Calu3 (cell line): Measurements from ENCODE around the gene PPFIBP2. TPM values are rescaled to one million over a fixed set of nuclear protein-coding genes. Genes with fewer than 3 reads are reported as not detected.

Source experiments
- Bru-seq: library from RNA; stranded (reverse); fragments of 400-500 nt; gene quantifications from one replicate; lab custom pipeline; 2021; lab: Mats Ljungman, UMichigan
- BruChase-seq, 2 experiments: library from RNA; stranded (reverse); fragments of 400-500 nt; gene quantifications; one replicate each; lab custom pipeline; 2021; lab: Mats Ljungman, UMichigan
- BruUV-seq: library from RNA; stranded (reverse); fragments of 400-500 nt; replicated peaks from 2 replicates; lab custom pipeline; 2021; lab: Mats Ljungman, UMichigan
- CTCF ChIA-PET: fragments of 300-600 bp; sonication (Branson Sonifier 250); formaldehyde crosslinking; loops from one replicate; lab custom pipeline; 2022; ENCODE audit warnings: antibody characterized with exemption; lab: Charles Lee
- DNase-seq: peaks from one replicate; pipeline ENCODE4 v3.0.0; 2022
- H3K27ac Mint-ChIP-seq: one replicate; pipeline ENCODE4 v1.8.0; 2022; ENCODE audit warnings: mixed read lengths; ENCODE audit not compliant: unreplicated experiment
- H3K27me3 Mint-ChIP-seq: one replicate; pipeline ENCODE4 v1.8.0; 2022; ENCODE audit warnings: mixed read lengths; ENCODE audit not compliant: unreplicated experiment
- H3K36me3 Mint-ChIP-seq: one replicate; pipeline ENCODE4 v1.8.0; 2022; ENCODE audit warnings: mild to moderate bottlenecking, moderate library complexity, mixed read lengths; ENCODE audit not compliant: insufficient read depth, unreplicated experiment
- H3K4me1 Mint-ChIP-seq: one replicate; pipeline ENCODE4 v1.8.0; 2022; ENCODE audit warnings: mild to moderate bottlenecking, low read depth, mixed read lengths; ENCODE audit not compliant: unreplicated experiment
- H3K4me3 Mint-ChIP-seq: one replicate; pipeline ENCODE4 v1.8.0; 2022; ENCODE audit warnings: mild to moderate bottlenecking, low read depth, moderate library complexity, mixed read lengths; ENCODE audit not compliant: unreplicated experiment
- H3K9me3 Mint-ChIP-seq: one replicate; pipeline ENCODE4 v1.8.0; 2022; ENCODE audit warnings: low read depth, mixed read lengths; ENCODE audit not compliant: unreplicated experiment
- intact Hi-C: fragments of 100-400 bp; cut with micrococcal nuclease; formaldehyde crosslinking; loops from one replicate; pipeline ENCODE4 v1.10.0; 2022; ENCODE audit not compliant: unreplicated experiment
- long read RNA-seq: library from polyadenylated mRNA; stranded (forward); transcript quantifications from one replicate; pipeline ENCODE4 v2.0.0, GENCODE V29; 2022
- total RNA-seq: library from RNA; stranded (reverse); gene quantifications from 2 replicates; pipeline ENCODE4 v1.2.3, GENCODE V29; 2022
- TF ChIP-seq, protein P1 (sequence below): fragments of 200-600 bp; IDR thresholded peaks from one replicate; pipeline ENCODE4 v1.8.0; 2022; ENCODE audit warnings: antibody characterized with exemption; ENCODE audit not compliant: unreplicated experiment

Gene PPFIBP2
- total RNA-seq, result 28.5 and 51.8 TPM in 2 replicates
- percentile 67 among the genes with signal in this experiment for Bru-seq, nascent RNA
- BruChase-seq, experiment 1, labeled RNA remaining after a 6-hour chase, result percentile 45 among the genes with signal in this experiment
- percentile 42 among the genes with signal in this experiment for BruChase-seq, experiment 2, labeled RNA remaining after a 2-hour chase
- long read RNA-seq, transcript PPFIBP2-216 (20 exons, 2,965 nt), result major isoform, 31 of 66 reads
- long read RNA-seq, partial matches to known transcripts, result 0 of 66 reads
- long read RNA-seq, other reads (novel, unspliced or antisense), result 29 of 66 reads

DNA sequence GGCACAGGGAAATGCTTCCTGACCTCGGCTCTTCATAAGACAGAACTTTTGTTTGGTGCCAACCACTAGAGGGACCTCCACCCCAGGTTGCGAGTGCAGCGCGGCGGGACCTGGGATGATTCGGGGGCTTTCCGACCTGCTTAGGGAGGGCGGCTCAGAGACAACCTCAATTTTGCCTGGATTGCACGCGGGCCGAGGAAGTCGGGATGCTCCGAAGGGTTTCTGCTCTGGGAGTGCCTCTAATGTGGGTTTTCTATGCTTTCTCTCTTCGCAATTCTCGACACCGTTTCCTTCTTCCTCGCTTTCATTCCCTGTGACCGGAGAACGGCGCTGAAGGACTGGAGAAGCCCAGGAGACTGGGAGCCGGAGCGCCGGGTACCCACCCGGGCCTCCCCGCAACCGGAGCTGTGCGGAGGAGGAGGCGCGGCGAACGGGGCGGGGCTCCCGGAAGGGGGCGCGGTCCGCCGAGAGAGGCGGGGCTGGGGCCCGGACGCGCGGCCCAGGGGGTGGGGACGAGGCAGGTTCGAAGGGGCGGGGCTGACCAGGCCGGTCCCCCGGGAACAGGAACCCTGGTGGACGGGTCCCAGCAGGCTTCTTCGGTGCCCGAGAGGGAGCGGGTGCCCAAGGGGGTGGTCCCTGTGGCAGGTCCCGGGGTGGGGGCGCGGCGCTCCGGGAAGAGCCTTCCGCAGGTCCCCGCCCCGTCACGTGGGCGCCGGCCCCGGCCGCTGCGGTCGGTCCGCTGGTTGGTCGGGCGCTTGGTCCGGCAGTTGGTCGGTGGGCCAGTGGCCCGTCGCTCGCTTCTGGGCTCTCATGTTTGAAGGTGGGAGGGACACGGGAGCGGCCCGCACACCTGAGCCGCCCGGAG, at the start of gene PPFIBP2:
Gene PPFIBP2, plus strand, starts transcription at position 766 of the 865 bp plus-strand sequence. CDS start 35,477 bp downstream, outside the sequence.
- H3K9me3 Mint-ChIP-seq, result peaks cover under 1% of the 10 kb centered on the region
- intact Hi-C loops, result loop anchor here (1.0 to 5.0 kb wide), 2 partner anchors 154 to 175 kb away; no protein-coding TSS in a partner anchor
- CTCF ChIA-PET, result interaction anchor here (0.6 to 2.5 kb wide), 5 partner anchors 17 to 181 kb away, joined by 3 to 13 read pairs (median 3); no protein-coding TSS in a partner anchor
- no peak within 1 kb of the TSS for H3K27ac Mint-ChIP-seq
- TF ChIP-seq, protein P1, sequence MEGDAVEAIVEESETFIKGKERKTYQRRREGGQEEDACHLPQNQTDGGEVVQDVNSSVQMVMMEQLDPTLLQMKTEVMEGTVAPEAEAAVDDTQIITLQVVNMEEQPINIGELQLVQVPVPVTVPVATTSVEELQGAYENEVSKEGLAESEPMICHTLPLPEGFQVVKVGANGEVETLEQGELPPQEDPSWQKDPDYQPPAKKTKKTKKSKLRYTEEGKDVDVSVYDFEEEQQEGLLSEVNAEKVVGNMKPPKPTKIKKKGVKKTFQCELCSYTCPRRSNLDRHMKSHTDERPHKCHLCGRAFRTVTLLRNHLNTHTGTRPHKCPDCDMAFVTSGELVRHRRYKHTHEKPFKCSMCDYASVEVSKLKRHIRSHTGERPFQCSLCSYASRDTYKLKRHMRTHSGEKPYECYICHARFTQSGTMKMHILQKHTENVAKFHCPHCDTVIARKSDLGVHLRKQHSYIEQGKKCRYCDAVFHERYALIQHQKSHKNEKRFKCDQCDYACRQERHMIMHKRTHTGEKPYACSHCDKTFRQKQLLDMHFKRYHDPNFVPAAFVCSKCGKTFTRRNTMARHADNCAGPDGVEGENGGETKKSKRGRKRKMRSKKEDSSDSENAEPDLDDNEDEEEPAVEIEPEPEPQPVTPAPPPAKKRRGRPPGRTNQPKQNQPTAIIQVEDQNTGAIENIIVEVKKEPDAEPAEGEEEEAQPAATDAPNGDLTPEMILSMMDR, result peak; percentile 88
- H3K36me3 Mint-ChIP-seq, result peaks cover 11% of the 10 kb centered on the region
- H3K4me3 Mint-ChIP-seq, result peak within 1 kb of the TSS; percentile 72
- no peaks in the 10 kb centered on the region for H3K4me1 Mint-ChIP-seq
- BruUV-seq, result no TSS peak
- peak; percentile 88 for DNase-seq
- H3K27me3 Mint-ChIP-seq, result peaks cover 56% of the 10 kb centered on the region

DNA sequence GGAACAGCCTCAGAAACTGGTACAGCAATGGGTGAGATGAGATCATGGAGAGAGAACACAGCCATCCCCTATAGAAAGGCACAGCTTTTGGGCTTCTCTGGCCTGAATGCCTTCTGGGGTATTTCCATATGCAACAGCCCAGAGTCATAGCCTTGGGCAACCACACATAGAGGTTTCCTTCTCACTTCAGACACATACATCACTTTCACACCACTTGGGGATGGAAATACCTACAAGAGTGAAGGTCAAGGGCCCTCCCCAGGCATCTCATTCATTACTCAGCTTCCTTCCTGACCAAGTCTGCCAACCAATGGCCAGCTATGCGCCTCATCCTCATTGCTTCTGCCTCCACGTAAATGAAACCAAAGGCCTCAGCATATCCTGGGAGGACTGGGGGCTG, 46.1 kb upstream of the PPFIBP2 start:
- no peak overlapping the region for H3K27ac Mint-ChIP-seq
- H3K4me1 Mint-ChIP-seq, result no peaks in the 10 kb centered on the region
- TF ChIP-seq, protein P1, result no peak
- intact Hi-C loops, result no loop called here
- peaks cover 66% of the 10 kb centered on the region for H3K27me3 Mint-ChIP-seq
- no peak overlapping the region for H3K4me3 Mint-ChIP-seq
- BruUV-seq, result no TSS peak
- CTCF ChIA-PET, result no interaction called here
- H3K9me3 Mint-ChIP-seq, result no peaks in the 10 kb centered on the region
- no peak for DNase-seq
- no peaks in the 10 kb centered on the region for H3K36me3 Mint-ChIP-seq

DNA sequence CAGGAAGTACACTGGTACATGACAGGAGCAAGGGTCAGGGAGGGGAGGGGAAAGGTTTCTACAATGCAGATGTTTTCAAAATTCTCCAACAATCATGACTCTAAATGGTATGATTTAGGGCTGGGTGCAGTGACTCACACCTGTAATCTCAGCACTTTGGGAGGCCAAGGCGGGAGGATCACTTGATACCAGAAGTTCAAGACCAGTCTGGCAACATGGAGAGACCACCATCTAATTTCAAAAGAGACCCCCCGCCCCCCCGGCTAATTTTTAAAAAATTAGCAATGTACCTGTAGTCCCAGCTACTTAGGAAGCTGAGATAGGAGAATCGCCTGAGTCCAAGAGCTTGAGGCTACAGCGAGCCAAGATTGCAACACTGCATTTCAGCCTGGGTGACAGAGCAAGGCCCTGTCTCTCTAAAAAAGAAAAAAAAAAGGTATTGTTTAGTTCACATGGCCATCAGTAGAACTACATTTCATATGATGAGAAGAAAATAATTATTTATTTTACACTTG, 44.4 kb upstream of the PPFIBP2 start:
- intact Hi-C loops, result no loop called here
- Mint-ChIP-seq H3K27me3 (peaks cover 55% of the 10 kb centered on the region), H3K4me3 (no peak overlapping the region), H3K9me3 (no peaks in the 10 kb centered on the region), H3K36me3 (no peaks in the 10 kb centered on the region), H3K4me1 (no peaks in the 10 kb centered on the region), H3K27ac (no peak overlapping the region)
- TF ChIP-seq, protein P1, result no peak
- no TSS peak for BruUV-seq
- CTCF ChIA-PET, result interaction anchor here (0.6 kb wide), 1 partner anchor 108 kb away, joined by 5 read pairs; no protein-coding TSS in a partner anchor
- DNase-seq, result no peak

DNA sequence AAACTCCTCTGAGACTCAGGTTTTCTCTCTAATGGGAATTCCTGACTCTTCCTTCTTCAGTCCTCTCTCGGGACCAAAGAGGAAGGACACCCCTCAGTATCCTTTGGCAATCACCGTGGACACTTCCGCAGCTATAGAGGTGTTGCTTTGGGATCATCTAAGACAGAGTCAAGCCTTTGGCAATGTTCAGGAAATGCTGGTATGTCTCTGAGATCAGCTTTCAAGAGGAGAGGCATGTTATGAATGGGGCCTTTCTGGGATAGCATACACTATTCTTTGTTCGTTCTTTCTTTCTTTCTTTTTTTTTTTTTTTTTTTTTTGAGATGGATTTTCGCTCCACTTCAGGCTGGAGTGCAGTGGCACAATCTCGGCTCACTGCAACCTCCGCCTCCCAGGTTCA, 42.7 kb upstream of the PPFIBP2 start:
- intact Hi-C loops, result no loop called here
- CTCF ChIA-PET, result interaction anchor here (0.7 kb wide), 1 partner anchor 42 kb away, joined by 4 read pairs; no protein-coding TSS in a partner anchor
- Mint-ChIP-seq H3K4me3 (no peak overlapping the region), H3K9me3 (no peaks in the 10 kb centered on the region), H3K4me1 (no peaks in the 10 kb centered on the region), H3K27me3 (peaks cover 55% of the 10 kb centered on the region), H3K27ac (no peak overlapping the region), H3K36me3 (no peaks in the 10 kb centered on the region)
- TF ChIP-seq, protein P1, result no peak
- BruUV-seq, result no TSS peak
- DNase-seq, result no peak
